ENCODE measurements around the gene ZNF594. TPM values are rescaled to one million over a fixed set of nuclear protein-coding genes. Genes with fewer than 3 reads are reported as not detected.
"Not testable (repeated sequence)": the region's sequence is repeated elsewhere in the genome, so short reads cannot be mapped to it uniquely, and the experiment has no call there.

The ZNF594 gene
- total RNA-seq, 1 donor from 2014 or later, result 2.9 TPM

- Histone ChIP-seq H3K27me3 (ENCODE audit: control insufficient read depth, insufficient read depth, low read length) (no peaks in the 10 kb centered on the region), H3K36me3 (ENCODE audit: control insufficient read depth, insufficient read depth, low read length) (no peaks in the 10 kb centered on the region), H3K4me3 (ENCODE audit: low read depth, low read length) (no peak overlapping the region)
- DNase-seq (ENCODE audit: low read depth) (no peak), FAIRE-seq (no peak)
- no peak for TF ChIP-seq CTCF (IDR thresholded peaks at IDR 0.05; ENCODE audit: insufficient read depth, low read length, severe bottlenecking)
Measured at GRCh38 chr17:5135726-5136579, 55.7 kb downstream of the ZNF594 start.

GRCh38 chr17:5135131-5135712, 56.4 kb downstream of the ZNF594 start:
- H3K4me3 ChIP-seq (ENCODE audit: low read depth, low read length); FAIRE-seq; H3K36me3 ChIP-seq (ENCODE audit: control insufficient read depth, insufficient read depth, low read length); DNase-seq (ENCODE audit: low read depth); H3K27me3 ChIP-seq (ENCODE audit: control insufficient read depth, insufficient read depth, low read length): not testable (repeated sequence)

- H3K36me3 ChIP-seq (ENCODE audit: control insufficient read depth, insufficient read depth, low read length); H3K27me3 ChIP-seq (ENCODE audit: control insufficient read depth, insufficient read depth, low read length); DNase-seq (ENCODE audit: low read depth); H3K4me3 ChIP-seq (ENCODE audit: low read depth, low read length): not testable (repeated sequence)
- FAIRE-seq, result peak; percentile 7
Measured at GRCh38 chr17:5134571-5134970, 57.1 kb downstream of the ZNF594 start.

- not testable (repeated sequence) for H3K27me3 ChIP-seq (ENCODE audit: control insufficient read depth, insufficient read depth, low read length); H3K4me3 ChIP-seq (ENCODE audit: low read depth, low read length); H3K36me3 ChIP-seq (ENCODE audit: control insufficient read depth, insufficient read depth, low read length); DNase-seq (ENCODE audit: low read depth)
- peak; percentile 28 for FAIRE-seq
Measured at GRCh38 chr17:5133961-5134360, 57.7 kb downstream of the ZNF594 start.

GRCh38 chr17:5133311-5133710, 58.4 kb downstream of the ZNF594 start:
- H3K4me3 ChIP-seq (ENCODE audit: low read depth, low read length), result no peak overlapping the region
- FAIRE-seq, result no peak
- no peak for TF ChIP-seq CTCF (IDR thresholded peaks at IDR 0.05; ENCODE audit: insufficient read depth, low read length, severe bottlenecking)
- DNase-seq (ENCODE audit: low read depth), result no peak
- no peaks in the 10 kb centered on the region for H3K27me3 ChIP-seq (ENCODE audit: control insufficient read depth, insufficient read depth, low read length)
- H3K36me3 ChIP-seq (ENCODE audit: control insufficient read depth, insufficient read depth, low read length), result no peaks in the 10 kb centered on the region

GRCh38 chr17:5132503-5133225, 59.0 kb downstream of the ZNF594 start:
- H3K36me3 ChIP-seq (ENCODE audit: control insufficient read depth, insufficient read depth, low read length); DNase-seq (ENCODE audit: low read depth); H3K27me3 ChIP-seq (ENCODE audit: control insufficient read depth, insufficient read depth, low read length); H3K4me3 ChIP-seq (ENCODE audit: low read depth, low read length); FAIRE-seq: not testable (repeated sequence)

- FAIRE-seq; H3K36me3 ChIP-seq (ENCODE audit: control insufficient read depth, insufficient read depth, low read length); H3K4me3 ChIP-seq (ENCODE audit: low read depth, low read length); DNase-seq (ENCODE audit: low read depth); H3K27me3 ChIP-seq (ENCODE audit: control insufficient read depth, insufficient read depth, low read length): not testable (repeated sequence)
Measured at GRCh38 chr17:5131799-5132502, 59.7 kb downstream of the ZNF594 start.

Measured in bronchial epithelial cell (primary cell).